ENCODE results near the gene RAI14.

Gene RAI14

DNA sequence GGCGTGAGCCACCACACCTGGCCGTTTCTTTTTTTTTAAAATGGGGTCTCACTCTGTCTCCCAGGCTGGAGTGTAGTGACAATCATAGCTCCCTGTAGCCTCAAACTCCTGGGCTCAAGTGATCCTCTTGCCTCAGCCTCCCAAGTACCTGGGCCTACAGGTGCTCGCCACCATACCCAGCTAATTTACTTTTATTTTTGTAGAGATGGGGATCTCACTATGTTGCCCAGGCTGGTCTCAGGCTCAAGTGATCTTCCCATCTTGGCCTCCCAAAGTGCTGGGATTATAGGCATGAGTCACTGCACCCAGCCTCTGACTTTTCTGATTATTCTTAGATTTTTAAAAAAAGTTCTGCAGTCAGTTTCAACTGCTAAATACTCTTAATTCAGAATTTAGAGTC lies 21.3 kb downstream of the RAI14 start:
- DNase-seq (ENCODE audit: low read depth in 2 of 2): no peak

DNA sequence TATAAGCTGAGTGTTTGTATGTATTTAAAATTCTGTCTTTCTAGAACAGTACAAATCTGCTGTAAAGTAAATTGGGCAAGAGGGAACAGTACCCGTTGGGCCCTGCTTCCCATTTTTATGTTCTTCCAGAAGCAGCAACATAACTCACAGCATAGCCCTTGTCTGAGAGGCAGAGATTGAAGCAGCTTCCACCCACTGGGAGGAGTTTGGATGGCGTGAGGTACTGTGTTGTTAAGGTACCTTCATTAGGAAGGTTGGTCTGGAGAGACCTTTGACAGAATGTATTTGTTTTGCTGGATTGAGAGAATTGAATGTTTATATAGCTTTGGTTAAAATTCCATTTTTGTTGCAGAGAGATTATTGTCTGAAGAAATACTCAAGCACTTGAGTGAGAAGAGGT lies 24.8 kb downstream of the RAI14 start:
- no peak for DNase-seq (ENCODE audit: low read depth in 2 of 2)

DNA sequence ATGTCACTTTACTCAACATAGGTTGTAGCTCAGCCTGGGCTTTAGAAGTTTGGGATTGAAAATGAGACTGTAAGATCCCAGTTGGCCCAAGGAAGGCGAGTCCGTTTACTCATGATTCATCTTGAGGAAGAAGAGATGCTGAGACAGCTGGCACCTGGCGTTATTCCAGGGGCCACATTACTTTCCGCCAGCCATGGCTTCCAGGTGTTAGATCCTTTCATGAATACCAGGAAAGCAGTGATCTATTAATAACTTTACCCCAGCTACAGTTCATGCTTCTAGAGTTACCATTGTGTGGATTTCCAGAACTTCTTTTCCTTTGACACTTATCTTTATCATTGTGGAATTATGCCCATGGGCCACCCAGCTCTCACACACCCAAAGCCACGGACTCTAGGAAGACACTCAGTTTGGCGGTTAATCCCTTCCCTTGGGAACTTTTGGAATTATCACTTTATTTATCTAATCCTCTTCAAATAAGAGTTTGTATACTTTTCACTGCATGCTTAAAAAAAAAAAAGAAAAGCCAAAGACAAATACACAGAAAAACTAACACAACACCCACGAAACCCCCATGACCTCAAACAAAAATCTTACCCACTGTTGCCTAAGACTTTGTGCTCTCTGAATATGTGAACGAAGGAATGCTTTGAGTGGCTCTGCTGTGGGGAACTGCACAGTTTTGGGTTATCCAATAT lies 26.9 kb downstream of the RAI14 start:
- no peak for DNase-seq (ENCODE audit: low read depth in 2 of 2)

DNA sequence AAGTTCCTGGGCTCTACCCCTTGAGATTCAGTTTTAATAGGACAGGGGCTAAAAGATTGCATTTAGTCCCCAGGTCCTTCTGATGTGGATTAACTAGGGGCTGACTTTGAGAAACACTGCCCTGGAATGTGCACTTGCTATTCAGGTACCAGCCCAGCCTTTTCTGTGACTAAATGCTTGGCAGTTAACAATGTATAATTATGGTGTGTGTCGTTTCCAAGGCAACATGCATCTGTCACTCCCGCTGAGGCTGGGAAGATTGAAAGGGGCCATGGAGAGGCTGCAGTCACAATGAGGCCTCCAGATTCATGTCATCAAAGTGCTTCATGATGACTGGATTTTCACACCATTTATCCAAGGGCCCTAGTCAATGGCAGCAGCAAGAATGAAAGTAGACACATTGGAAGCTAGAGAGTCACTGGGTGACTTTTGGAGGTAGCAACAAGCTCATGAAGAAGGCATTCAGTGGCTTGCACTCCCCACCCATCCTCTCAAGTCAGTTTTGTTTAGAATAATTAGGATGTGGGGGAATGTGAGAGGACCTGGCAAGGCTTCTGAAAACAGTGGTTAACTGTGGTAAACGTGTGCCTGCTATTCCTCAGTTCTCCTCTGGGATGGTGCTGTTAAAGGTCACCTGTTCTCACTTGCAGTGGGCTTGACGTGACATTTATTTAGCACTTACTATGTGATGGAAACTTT lies 28.3 kb downstream of the RAI14 start:
- DNase-seq (ENCODE audit: low read depth in 2 of 2): no peak

DNA sequence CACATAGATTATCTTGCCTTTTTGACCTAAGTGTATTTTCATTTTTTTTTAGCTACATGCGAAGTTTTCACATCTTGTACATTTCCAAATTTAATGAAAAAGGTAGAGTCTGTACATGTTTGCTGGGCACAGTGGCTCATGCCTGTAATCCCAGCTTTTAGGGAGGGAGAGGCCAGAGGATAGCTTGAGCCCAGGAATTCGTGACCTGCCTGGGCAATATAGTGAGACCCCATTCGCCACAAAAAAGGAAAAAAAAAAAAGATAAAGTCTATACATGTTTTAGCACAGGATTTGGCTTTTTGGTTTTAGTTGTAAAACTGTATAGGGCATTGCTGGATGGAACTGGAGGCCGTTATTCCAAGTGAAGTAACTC lies 28.8 kb downstream of the RAI14 start:
- DNase-seq (ENCODE audit: low read depth in 2 of 2): no peak

DNA sequence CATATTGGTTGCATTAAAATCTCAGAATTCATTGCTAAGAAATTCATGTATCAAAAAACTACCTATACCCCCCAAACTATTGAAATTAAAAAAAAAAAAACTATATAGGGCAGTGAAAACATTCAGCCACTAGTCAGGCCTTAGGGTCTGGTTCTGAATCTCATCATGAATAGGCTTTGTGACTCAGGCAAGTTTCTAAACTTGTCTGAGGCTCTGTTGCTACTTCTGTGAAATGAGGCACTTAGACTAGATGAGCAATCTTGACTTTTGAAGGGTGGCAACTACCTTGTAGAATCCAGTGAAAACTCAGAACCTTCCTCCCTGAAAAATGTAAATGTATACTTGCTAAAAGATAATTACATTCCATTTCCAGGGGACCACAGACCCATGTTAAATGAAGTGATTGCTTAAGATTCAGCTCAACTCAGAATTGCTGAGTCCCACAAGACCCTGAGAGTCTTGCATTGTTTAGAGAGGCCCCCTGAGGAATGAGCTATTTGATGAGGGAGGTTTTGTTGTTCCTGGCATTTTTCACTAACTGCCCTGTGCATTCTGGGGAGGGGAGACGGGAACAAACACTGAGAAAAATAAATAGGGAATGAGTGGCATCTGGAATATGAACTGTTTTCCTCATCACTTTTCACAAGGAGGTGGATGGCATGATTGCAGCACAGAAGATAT lies 29.5 kb downstream of the RAI14 start:
- DNase-seq (ENCODE audit: low read depth in 2 of 2): no peak

DNA sequence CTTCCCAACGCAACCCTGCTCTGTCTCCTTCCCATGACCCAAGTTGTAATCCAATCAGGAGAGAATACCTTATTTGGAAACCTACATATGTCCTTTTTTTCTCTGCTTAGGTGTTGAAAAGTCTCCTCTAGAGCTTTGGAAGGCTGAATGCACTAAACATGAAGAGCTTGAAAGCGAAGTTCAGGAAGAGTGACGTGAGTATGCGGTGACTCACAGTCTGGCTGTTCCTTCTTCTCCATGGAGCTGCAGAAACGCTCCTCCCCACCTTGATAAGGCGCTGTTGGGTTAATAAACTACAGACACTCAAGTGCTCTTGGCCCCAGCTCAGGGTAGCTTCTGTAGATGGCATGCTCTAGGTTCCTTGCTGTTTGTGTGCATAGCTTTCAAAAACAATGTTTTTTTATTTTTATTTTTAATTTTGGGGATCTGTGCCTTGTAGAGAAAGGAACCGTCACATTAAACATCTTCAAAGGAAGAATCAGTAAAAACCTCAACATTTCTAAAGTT lies 30.7 kb downstream of the RAI14 start:
- no peak for DNase-seq (ENCODE audit: low read depth in 2 of 2)

DNA sequence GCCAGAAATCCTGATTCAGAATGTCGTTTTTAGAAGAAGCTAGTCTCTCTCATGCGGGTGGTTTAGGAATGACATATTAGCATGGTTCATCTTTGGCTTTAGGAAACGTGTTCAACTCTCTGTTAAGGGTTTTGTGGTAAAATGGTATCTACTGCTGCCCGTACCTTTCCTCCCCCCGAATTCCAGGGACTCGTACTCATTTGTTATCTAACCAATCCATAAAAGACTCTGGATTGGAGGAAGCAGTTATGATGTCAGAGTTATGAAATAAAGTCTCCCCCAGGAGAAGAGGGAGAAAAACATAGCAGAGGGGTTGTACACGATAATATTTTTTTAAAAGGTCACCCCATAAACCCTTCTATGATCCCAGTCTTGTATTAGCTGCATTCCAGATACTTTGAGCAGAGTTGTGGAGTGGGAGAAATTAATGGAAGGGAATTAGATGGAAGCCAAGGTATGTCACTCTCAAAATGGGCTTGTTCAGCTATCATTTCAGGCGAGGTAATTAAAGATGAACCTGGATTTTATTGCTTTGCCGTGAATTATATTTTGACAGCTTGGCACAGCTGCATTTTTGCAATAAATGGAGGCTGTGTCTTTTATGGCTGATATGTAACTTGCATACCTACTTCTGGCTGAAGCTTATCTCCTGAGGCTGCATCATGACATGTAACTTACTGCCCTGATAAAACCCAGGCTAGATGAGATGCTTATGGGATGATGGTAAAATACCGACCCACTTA lies 31.3 kb downstream of the RAI14 start:
- DNase-seq (ENCODE audit: low read depth in 2 of 2): no peak

DNA sequence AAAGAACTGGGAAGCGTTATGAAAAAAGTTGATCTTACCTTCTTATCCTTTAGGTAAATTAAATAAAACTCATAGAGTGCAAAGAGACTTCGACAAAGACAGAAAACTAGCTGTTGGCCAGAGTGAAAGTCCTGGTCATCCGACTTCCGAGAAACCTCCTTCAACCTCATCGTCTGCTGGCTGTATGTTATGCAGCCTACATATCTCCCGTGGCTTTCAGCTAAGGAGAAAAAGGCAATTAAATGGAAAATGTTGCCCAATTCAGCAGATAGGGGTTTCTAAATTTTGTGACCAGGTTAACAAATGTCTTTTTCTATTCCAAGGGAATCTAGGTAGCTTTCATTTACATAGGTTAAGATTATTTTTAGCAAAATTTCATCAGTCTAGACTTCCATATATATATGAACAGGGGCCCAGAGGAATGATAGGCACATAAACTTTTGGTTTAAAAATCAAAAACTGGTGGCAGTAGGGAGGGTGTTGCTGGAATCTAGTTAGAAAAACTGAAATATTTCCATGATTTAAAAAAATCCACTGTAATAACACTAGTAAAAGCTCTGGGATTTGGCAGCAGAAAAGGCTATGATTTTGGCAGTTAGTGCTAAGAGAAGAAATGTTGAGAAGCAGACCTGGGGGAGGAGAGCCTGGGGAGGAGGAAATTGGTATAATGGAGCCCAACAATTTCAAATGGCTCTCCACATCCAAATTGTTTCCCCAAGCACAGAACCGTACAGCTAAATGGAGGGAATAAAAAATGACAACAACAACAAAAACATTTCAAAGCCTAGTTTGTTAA lies 32.1 kb downstream of the RAI14 start:
- no peak for DNase-seq (ENCODE audit: low read depth in 2 of 2)

DNA sequence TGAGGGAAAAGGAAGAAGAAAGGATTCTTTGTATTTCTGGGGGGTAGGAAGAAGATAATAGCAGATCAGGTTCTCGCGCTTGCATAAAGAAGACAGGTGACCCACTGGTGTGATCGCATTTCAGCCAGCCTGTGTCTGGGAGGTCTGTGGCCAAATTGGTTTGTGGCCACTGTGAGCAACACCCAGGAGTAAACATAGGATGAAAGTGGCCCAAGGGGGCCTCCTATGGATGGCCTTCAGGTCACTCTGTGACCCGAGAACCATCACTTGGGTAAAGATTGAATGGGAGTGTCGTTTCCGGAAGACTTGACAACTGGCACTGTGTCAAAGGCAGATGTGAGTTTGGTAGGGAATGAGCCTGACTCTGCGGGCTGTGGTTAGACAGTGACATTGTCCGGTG lies 34.2 kb downstream of the RAI14 start:
- DNase-seq (ENCODE audit: low read depth in 2 of 2): no peak

DNA sequence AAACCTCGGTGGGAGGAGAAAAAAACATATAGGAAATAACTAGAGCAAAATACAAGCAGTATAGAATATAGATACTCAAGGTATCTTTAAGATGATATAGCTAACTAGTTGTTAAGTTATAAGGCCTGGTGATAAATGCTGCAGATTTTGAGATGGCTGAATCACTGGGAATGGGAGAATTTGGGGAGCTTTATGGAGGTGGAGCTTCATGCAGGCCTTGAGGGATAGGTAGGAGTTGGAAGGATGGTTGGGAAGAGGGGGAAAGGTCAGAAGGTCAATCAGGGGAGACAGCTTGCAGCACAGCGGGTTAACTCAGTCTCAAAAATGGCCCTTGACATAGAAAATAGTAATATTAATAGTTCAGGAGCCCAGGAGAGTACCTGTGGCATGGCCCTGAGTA lies 34.8 kb downstream of the RAI14 start:
- DNase-seq (ENCODE audit: low read depth in 2 of 2): no peak

DNA sequence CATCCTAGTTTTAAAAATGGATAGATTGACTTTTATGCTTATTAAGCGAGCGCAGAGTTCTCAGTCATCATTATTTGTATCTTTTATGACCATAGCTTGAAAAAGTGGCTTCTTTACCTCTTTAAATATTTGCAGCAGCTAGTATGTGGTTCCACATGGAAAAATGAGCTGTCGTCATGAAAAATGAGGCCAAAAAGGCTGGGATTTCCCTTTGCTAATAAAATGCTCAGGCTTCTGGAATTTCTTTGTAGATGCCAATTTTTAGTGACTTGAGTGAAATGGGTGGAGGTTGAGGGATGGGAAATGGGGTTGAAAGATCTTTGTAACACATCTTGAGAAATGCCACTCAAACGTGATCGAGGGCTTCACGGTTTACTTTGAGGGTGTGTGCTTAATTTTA lies 35.2 kb downstream of the RAI14 start:
- no peak for DNase-seq (ENCODE audit: low read depth in 2 of 2)

DNA sequence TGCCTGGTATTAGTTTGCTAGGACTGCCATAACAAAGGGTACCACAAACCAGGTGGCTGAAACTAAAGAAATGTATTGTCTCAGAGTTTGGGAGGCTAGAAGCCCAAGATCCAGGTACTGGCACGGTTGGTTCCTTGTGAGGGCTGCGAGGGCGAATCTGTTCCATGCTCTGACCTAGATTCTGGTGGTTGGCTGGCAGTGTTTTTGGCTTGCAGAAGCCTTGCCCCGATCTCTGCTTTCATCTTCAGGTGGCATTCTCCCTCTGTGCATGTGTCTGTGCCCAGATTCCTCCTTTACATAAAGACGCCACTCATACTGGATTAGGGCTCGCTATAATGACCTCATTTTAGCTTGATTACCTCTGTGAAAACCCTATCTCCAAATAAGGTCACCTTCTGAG lies 36.7 kb downstream of the RAI14 start:
- DNase-seq (ENCODE audit: low read depth in 2 of 2): no peak

DNA sequence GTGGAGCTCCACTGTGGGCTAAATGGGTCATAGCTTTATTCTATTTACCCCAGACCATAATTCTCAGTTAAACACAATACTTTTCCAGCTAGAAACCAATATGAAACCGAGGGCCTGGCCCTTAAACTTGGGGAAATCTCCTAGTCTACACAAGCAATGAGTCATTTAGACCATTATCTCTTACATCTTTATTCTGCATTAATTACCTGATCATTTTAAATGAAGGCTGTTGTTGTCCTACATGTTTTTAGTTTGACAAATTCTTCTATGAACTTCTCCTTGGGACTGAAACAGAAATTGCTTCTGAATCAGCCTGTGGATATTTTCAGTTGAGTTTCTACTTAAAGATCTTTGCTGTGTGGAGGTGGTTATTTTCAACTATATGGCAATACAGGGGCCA lies 37.9 kb downstream of the RAI14 start:
- DNase-seq (ENCODE audit: low read depth in 2 of 2): no peak

DNA sequence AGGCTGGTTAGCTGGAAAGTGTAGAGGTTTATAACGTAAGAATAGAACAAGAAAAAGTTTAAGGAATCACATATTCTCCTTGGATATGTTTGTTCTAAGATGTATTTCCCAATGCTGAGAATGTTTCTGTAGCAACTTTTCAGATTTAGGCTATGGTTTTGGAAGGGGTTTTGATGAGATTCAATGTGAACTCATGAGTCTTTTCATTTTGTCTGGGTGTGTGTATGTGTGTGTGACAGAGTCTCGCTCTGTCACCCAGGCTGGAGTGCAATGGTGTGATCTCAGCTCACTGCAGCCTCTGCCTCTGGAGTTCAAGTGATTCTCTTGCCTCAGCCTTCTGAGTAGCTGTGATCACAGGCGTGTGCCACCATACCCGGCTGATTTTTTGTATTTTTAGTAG lies 38.6 kb downstream of the RAI14 start:
- no peak for DNase-seq (ENCODE audit: low read depth in 2 of 2)

DNA sequence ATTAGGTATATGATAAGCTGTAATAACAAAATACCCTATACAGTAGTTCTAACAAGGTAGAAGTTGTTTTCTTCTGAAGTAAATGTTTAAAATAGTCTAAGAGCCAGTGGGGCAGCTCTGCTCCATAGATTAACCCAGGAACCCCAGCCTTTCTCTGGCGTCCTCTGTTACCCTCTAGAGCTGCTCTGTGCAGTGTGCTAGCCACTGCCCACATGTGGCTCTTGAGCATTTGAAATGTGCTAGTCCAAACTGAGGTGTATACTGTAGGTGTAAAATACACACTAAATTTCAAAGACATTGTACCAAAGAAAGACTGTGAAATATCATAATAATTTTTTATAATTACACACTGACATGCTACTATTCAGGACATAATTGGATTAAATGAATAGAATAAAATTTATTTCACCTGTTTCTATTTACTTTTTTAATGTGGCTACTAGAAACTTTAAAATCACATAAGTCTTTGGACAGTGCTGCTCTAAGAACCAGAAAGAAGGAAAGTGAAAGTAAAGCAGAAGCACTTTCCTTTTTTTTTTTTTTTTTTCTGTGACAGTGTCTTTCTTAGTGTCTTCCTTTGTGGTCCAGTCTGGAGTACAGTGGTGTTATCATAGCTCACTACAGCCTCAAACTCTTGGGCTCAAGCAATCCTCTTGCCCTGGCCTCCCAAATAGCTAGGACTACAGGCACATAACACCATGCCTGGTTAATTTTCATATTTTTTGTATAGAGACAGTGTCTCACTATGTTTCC lies 39.3 kb downstream of the RAI14 start:
- DNase-seq (ENCODE audit: low read depth in 2 of 2): no peak

DNA sequence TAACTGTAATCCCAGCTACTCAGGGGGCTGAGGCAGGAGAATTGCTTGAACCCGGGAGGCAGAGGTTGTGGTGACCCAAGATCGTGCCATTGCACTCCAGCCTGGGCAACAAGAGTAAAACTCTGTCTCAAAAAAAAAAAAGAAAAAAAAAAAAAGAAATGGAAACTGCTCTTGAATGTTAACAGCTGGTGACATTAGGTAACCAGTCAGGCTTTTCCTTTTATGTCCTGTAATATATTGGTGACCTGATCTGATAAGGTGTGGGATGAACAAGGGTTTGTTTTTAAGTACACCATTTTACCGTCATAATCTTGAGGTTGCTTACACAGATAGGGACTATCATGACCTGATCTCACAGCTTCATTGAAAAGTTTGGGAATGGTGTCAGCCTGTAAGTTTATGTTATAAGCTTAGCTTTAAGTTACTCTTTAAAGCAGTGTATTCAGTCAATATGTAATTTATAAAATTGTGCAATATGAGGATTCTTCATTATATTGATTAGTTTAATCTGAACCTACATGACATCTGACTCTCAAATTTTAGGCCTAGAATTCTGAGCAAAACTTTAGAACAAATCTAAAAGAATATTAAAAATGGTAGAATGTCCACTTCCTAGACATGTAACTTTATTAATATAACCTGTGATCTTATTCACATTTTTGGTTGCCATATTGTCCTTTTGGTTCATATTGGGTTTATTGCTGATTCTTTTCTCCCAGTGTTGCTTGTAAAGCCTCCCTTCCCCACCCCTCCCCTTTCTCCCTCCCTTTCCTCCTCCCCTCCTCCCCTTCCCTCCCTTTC lies 41.4 kb downstream of the RAI14 start:
- DNase-seq (ENCODE audit: low read depth in 2 of 2): no peak

DNA sequence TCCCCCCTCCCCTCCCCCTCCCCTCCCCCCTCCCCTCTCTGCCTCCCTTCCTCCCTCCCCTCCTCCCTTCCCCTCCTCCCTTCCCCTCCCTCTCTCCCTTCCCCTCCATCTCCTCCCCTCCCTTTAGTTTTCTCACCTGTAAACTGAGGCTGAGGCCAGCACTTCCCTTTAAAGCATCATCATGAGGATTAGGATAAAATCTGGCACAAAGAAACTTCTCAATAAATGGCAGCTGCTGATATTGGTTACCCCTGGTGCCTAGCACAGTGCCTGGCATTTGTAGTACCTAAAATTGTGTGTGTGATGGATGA lies 41.9 kb downstream of the RAI14 start:
- DNase-seq (ENCODE audit: low read depth in 2 of 2): no peak

DNA sequence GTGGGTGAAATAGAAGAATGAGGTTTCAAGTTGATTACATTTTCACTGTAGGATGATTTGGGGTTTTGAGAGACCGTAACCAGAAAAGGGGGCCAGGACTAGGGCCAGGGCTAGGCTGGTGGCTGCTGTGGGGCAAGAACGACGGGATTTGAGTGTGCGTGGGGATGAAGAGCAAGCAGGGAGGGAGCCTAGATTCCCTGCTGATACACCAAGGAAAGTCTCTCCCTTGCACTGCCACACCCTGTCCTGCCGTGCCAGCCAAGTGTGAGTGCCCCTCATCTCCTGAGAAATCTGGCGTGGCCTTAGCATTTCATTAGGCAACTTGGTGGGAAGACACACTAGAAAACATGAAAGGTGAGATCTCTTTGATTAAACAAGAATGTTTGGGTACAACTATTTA lies 42.6 kb downstream of the RAI14 start:
- DNase-seq (ENCODE audit: low read depth in 2 of 2): no peak
